Measurements from ENCODE around the gene PLEK2.
"Not testable (repeated sequence)": the region's sequence is repeated elsewhere in the genome, so short reads cannot be mapped to it uniquely, and the experiment has no call there.

PLEK2 gene

GRCh38 chr14:67411820-67412421 lies at the start of gene PLEK2:
TSS of gene PLEK2 (minus strand) at chr14:67412165. CDS start at chr14:67412059, 106 bp downstream.
- DNase-seq (ENCODE audit: low read depth): no peak

DNA sequence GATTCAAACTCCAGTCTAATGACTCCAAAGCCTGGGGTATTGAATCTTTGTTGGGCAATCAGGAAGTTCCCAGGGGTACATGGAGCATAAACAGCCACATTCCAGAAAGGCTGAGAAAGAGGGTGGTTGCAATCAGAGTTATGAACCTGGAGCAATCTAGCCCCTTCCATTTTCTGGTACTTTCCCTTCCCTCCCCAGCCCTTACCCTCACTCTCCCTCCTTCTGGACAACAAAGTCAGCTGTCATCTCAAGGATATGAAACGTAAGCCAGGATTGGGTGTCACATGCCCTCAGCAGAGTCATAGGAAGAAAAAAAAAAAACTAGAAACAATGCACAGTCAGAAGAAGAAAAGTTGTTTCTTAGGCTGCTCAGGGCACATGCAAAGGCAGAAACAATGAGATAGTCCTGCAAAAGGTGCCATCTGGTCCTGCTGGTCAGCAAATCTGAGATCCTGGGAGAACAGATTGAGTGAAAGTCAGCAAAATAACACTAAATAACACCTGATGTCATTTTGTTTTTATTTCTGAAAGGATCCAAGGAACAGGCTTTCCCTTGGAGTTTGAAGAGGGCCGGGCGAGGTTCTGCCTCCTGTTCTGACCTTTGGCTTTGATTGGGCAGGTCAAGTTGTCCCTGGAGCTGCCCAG lies 49.5 kb upstream of the PLEK2 start:
- DNase-seq (ENCODE audit: low read depth): no peak

DNA sequence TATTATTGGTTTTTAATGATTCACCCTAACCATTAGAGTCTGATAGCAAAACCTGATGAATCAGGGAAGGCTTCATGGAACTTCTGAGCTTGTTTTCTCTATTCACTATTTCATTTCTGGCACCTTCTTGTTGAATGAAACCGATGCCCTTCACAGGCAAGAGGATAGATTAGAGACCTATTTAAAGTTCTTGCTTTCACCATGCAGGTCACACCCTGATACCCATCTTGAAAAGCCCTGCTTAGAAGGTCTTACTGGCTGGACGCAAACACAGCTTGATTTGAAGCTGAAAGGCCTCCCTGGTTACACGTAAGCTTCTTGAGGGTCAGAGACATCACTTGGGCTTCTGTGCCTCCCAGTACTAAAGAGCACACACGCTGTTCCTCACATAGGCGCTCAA lies 47.4 kb upstream of the PLEK2 start:
- DNase-seq (ENCODE audit: low read depth): no peak

DNA sequence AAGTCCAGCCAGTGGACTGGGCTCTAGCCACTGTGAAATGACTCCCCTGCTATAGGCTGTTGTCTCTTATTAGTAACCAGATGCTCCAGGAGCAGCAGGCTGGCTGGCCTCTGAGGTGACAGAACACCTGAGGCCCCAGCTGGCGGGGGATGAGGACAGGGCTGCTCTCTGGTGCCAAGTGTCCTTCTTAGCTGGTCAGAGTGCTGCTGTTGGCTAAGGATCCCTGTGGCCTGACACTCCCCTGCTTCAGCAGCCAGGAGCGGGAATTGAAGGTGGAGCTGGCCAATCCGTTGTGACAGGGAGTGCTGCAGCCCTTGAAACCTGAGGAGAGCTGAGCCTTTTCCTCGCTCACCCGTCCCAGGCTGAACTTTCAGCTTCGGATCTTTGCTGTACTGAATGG lies 45.8 kb upstream of the PLEK2 start:
- no peak for DNase-seq (ENCODE audit: low read depth)

DNA sequence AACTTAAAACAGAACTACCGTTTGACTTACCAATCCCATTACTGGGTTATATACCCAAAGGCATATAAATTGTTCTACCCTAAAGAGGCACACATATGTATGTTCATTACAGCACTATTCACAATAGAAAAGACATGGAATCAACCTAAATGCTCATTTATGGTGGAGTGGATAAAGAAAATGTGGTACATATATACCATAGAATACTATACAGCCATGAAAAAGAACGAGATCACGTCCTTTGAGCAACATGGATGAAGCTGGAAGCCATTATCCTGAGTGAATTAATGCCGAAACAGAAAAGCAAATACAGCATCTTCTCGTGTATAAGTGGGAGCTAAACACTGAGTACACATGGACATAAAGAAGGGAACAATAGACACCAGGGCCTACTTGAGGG lies 44.8 kb upstream of the PLEK2 start:
- no peak for DNase-seq (ENCODE audit: low read depth)

DNA sequence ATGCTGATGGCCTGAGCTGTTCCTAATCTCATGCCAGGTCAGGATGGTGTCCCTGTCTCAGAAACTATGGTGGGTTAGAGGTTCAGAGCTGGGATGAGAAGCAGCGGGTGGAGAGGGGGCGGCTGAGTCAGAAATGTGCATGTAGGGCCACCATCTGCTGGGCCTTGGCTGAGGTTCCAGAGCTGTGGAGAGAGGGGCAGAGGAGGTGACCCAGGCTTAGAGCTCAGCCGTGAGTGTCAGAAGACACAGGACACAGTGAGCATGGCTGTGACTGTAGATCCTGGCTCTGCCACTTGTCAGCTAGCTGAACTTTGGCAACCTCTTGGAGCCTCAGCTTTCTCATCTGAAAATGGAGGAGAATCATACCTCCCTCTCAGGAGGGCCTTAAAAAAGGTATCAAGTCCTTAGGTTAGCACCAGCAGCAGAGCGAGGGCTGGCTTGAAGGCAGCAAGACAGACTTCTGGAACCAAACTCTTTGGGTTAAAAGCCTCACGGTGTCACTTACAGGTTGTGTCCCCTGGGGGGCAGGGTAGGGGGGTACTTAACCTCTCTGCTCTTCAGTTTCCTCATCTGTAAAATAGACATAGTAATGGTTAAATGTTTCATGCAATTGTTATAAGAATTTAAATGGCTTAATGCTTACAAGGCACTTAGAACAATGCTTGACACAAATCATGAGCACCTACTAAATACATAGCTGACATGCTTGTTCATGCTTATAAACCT lies 41.8 kb upstream of the PLEK2 start:
- no peak for DNase-seq (ENCODE audit: low read depth)

- not testable (repeated sequence) for DNase-seq (ENCODE audit: low read depth)
Measured at GRCh38 chr14:67451667-67452066, 39.7 kb upstream of the PLEK2 start.

DNA sequence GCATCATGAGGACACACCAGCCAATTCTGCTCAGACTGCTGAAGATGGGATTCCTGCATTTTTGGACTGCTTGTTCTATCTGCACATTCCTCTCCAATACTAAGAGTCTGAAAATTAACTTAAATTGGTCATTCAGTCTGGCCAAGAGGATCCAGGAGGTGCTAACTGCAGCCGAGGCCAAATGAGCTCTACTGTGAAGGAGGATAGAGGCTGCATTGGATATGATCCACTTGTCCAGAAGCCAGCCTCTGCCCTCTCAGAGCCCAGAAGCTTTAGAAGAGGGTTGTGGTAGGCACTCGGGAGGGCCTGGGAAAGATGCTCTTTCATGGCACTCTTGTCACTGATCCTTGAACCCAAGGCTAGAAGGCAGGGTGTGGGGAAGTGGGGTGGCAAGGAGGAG lies 37.1 kb upstream of the PLEK2 start:
- DNase-seq (ENCODE audit: low read depth): no peak

- no peak for DNase-seq (ENCODE audit: low read depth)
Measured at GRCh38 chr14:67447033-67447381, 35.0 kb upstream of the PLEK2 start.

- no peak for DNase-seq (ENCODE audit: low read depth)
Measured at GRCh38 chr14:67446371-67447032, 34.5 kb upstream of the PLEK2 start.

DNA sequence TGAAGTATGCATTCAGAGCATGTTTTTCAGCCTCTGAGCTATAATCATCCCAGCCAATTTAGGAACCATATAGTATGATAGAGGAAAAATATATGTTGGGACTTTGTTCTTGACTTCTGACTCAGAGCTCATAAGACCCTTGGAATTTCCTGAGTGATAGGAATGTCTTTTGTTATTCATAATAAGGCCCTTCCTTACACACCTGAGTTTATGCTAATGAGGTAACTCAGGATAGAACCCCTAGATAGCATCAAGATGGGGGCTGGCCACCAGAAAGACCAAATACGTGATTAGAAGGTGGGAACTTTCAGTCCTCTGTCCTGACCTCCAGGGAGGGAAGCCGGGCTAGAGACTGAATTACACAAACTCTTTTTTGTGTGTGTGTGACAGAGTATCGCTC lies 32.4 kb upstream of the PLEK2 start:
- DNase-seq (ENCODE audit: low read depth): no peak

DNA sequence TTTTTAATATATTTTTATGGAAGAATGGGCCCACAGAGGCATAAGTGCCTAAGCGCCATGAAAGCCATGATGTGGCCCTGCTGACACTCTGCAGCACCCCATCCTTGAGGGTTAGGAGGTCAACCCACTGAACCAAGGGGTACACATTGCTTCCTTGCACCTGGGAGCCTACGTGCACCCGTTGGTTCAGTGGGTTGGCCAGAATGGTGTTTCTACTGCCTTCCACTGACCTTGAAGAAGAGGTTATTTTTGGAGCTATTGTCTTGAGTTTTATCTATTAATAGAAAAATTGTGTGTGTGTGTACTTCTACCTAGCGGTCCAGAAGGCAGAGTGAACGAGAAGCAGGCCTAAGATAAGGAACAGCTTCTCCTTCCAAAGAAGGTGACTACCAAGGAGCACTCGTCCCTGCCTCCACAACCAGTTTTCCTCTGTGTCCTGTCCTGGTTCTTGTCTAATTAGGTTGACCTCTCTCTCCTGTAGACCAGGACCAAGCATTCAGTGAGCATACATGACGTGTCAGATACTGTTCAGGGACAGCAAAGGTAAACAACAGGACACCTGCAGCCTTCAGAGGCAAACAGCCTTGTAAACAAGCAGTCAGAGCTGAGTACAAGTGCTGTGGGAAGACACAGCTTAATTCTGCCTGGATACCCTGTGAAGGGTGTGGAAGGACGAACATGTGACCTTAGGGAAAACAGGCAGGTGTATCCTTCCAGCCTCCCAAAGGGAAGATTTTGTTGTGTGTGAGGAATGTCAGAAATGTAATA lies 30.4 kb upstream of the PLEK2 start:
- DNase-seq (ENCODE audit: low read depth): no peak

DNA sequence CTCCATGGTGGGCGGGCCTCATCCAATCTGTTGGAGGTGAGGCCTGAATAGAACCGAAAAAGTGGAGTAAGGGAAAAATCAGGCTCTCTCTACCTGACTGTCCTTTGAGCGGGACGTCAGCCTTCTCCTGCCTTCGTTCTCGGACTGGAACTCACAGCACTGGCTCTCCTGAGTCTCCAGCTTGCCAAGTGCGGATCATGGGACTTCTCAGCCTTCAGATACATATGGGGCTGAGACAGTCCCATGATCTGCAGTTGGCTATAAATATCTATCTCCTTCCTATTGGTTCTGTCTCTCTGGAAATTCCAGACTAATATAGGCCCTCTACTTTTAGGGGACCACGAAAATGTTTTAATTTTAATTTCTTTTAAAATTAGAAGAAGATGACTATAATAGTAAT lies 29.7 kb upstream of the PLEK2 start:
- DNase-seq (ENCODE audit: low read depth): no peak

- no peak for DNase-seq (ENCODE audit: low read depth)
Measured at GRCh38 chr14:67441256-67441655, 29.3 kb upstream of the PLEK2 start.

GRCh38 chr14:67440513-67440912 lies 28.5 kb upstream of the PLEK2 start:
- DNase-seq (ENCODE audit: low read depth): no peak

DNA sequence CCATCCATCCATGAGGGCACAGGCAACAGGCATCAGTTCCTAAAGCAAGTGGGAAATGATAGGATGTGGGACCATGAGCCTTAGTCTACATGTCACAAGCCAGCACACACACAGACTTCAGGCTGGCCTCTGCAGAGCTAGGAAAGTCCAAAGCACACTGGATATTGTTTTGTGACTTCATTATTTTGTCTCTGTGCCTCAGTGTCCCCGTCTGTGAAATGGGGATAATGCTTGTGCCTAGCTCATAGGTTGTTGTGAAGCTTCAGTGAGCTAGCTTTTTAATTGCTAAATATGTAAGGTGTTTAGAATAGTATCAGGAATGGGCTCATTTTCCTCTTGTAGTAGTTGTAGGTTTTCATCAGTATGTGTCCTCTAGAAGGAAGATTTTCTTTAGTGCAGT lies 27.0 kb upstream of the PLEK2 start:
- no peak for DNase-seq (ENCODE audit: low read depth)

DNA sequence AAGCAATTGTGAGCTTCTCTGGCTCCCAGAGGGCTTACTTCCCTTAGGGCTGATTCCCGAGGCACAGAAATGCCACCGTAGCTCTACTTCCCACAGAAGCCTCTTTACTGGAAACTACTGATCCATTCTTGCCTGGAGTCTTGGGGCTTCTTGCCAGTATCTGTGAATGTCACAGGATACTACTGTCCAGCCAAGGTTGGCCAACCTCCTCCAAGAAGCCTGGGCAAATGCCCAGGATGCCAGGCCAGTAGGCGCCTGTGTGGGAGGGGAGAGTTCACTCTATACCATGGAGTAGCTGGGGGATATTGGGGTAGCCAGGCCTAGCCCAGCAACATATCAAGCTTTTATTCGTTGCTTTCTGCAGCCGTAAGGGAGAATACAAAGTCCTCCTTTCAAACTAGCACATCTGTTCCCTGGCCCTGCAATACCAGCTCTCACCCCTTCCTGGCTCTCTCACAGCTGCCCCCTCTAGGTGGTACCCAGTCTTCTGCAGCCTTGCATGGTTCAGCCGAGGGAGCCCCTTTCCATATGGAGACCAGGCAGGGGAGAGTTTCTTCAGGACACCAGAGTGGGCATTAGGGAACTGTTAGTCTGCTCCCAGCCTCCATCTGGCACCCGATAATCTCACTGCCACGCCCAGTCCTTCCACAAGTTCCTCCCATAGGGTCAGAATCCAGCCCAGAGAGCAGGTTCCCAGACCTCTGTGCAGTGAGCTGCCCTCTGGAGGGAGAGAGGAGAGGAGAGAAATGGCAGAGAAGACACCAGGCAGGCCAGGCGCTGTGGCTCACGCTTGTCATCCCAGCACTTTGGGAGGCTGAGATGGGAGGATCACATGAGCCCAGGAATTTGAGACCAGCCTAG lies 24.3 kb upstream of the PLEK2 start:
- no peak for DNase-seq (ENCODE audit: low read depth)

DNA sequence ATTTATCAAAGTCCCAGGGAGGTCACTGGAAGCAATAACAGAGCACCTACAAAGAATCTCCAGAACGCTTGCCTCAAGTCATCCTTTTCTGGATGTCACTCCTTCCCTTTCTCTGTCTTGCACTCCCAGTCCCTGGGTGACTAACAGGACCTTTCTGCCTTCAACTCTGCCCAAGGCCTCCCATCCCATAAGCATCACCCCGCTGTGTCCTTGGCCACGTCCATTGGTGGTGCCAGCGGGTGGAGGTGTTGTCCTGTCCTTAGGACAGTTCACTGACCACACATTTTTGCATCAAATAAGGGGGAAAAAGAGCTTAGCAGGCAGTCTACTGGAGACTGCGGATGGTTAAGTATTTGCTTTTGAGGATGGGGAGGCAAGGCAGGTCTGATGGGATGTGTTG lies 23.6 kb upstream of the PLEK2 start:
- DNase-seq (ENCODE audit: low read depth): no peak

DNA sequence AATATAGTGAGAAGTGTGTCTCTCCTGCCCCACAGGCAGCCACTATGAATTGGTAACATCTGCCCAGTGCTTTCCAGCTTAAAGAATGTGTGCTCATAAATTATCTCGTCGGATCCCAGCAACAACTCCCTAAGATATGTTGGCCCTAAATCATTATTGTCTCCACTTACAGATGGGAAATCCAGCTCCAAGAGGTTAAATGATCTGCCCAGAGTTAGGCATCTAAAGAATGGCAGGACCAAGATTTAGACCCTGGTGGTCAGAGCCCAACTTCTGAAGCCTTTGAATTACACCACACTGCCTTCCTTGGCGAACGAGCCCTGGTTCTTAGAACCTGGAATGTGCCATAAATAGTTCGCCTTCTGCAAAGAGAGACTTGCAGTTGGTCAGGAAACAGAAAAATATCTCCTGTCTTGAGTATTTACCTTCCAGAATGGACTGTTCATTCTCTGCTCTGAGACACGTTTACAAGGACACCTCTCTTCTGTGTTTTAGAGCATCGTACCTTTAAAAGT lies 20.1 kb upstream of the PLEK2 start:
- no peak for DNase-seq (ENCODE audit: low read depth)

DNA sequence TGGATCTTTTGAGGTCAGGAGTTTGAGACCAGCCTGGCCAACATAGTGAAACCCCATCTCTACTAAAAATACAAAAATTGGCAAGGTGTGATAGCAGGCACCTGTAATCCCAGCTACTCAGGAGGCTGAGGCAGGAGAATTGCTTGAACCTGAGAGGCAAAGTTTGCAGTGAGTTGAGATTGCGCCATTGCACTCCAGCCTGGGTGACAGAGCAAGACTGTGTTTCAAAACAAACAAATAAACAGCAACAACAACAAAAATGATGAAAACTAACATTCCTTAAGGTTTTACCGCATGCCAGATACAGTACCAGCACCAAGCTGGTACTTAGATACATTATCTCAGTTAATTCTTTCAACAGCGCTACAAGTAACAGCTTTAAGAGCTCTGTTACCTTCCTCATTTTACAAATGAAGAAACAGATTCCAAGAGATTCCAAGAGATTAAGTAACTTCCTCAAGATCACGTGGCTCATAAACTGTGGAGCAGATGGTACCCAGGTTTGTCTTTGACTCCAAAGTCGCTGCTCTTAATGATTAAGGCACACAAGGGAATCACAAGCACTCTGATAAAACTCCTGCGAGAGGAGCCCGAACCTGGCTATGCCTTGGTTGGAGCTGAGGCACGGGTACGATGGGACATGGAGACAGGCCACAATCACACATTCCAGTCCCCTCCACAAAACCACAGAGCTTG lies 17.7 kb upstream of the PLEK2 start:
- DNase-seq (ENCODE audit: low read depth): no peak

Data from activated gamma-delta T cell treated with anti-CD3 and anti-CD28 coated beads, Interleukin-2, amount 50 U/mL, for 16 hours (primary cell).